H9 (cell line): ENCODE measurements around the gene SLC17A6. TPM values are rescaled to one million over a fixed set of nuclear protein-coding genes. Genes with fewer than 3 reads are reported as not detected.
A peak's percentile ranks its signal among the peaks of the same experiment; 100 is the strongest.

Source experiments
- DNase-seq: peaks from one replicate; pipeline ENCODE4 v3.0.0-alpha.2; 2017
- H2AFZ ChIP-seq: one replicate; pipeline ENCODE4 v1.6.1; 2013; ENCODE audit warnings: mild to moderate bottlenecking, low read length, control low read depth, moderate library complexity
- H2AK5ac ChIP-seq: 2 replicates; pipeline ENCODE4 v1.6.1; 2013; ENCODE audit warnings: low read length, control low read depth, mixed read lengths; ENCODE audit not compliant: insufficient read length
- H2BK120ac ChIP-seq: one replicate; pipeline ENCODE4 v1.6.1; 2013; ENCODE audit warnings: low read depth, mild to moderate bottlenecking, low read length, control low read depth, inconsistent platforms; ENCODE audit not compliant: poor library complexity, severe bottlenecking
- H2BK12ac ChIP-seq: 2 replicates; pipeline ENCODE4 v1.6.1; 2013; ENCODE audit warnings: low read length, control low read depth, mixed read lengths, low read depth; ENCODE audit not compliant: insufficient read length
- H2BK15ac ChIP-seq: 2 replicates; pipeline ENCODE4 v1.6.1; 2013; ENCODE audit warnings: low read depth, low read length, control low read depth
- H2BK20ac ChIP-seq: one replicate; pipeline ENCODE4 v1.6.1; 2013; ENCODE audit warnings: low read depth, mild to moderate bottlenecking, low read length, control low read depth, inconsistent platforms; ENCODE audit not compliant: poor library complexity, severe bottlenecking
- H2BK5ac ChIP-seq: 2 replicates; pipeline ENCODE4 v1.6.1; 2013; ENCODE audit warnings: low read length, control low read depth, mixed read lengths; ENCODE audit not compliant: insufficient read length
- H3K14ac ChIP-seq: 2 replicates; pipeline ENCODE4 v1.6.1; 2013; ENCODE audit warnings: low read length, control low read depth; ENCODE audit not compliant: insufficient read depth
- H3K18ac ChIP-seq: 2 replicates; pipeline ENCODE4 v1.6.1; 2013; ENCODE audit warnings: low read depth, mild to moderate bottlenecking, mixed read lengths, low read length, control low read depth; ENCODE audit not compliant: insufficient read length
- H3K23ac ChIP-seq: 2 replicates; pipeline ENCODE4 v1.6.1; 2013; ENCODE audit warnings: low read length, control low read depth, mixed read lengths, low read depth; ENCODE audit not compliant: insufficient read length
- H3K23me2 ChIP-seq: 2 replicates; pipeline ENCODE4 v1.6.1; 2013; ENCODE audit warnings: low read depth, mild to moderate bottlenecking, mixed read lengths, low read length, control low read depth; ENCODE audit not compliant: insufficient read length, poor library complexity, severe bottlenecking
- H3K27ac ChIP-seq: 2 replicates; pipeline ENCODE4 v1.5.1; 2013; ENCODE audit warnings: low read length, control low read depth, mixed read lengths, low read depth; ENCODE audit not compliant: insufficient read length
- H3K27me3 ChIP-seq: 2 replicates; pipeline ENCODE4 v1.6.1; 2013; ENCODE audit warnings: low read length, control low read depth, inconsistent platforms; ENCODE audit not compliant: insufficient read depth
- H3K4ac ChIP-seq: 2 replicates; pipeline ENCODE4 v1.6.1; 2013; ENCODE audit warnings: low read depth, mild to moderate bottlenecking, control low read depth, inconsistent platforms, low read length, moderate library complexity
- H3K4me1 ChIP-seq: 2 replicates; pipeline ENCODE4 v1.6.1; 2013; ENCODE audit warnings: low read length, control low read depth, inconsistent platforms; ENCODE audit not compliant: insufficient read depth
- H3K4me2 ChIP-seq: 2 replicates; pipeline ENCODE4 v1.6.1; 2013; ENCODE audit warnings: low read length, control low read depth, mixed read lengths; ENCODE audit not compliant: insufficient read length, insufficient read depth
- H3K56ac ChIP-seq: 2 replicates; pipeline ENCODE4 v1.6.1; 2013; ENCODE audit warnings: low read depth, mild to moderate bottlenecking, mixed read lengths, low read length, control low read depth; ENCODE audit not compliant: insufficient read length
- H3K79me1 ChIP-seq: 2 replicates; pipeline ENCODE4 v1.6.1; 2013; ENCODE audit warnings: low read depth, mild to moderate bottlenecking, moderate library complexity, low read length, control low read depth, inconsistent platforms; ENCODE audit not compliant: insufficient read depth, poor library complexity, severe bottlenecking
- H3K79me2 ChIP-seq: 2 replicates; pipeline ENCODE4 v1.6.1; 2013; ENCODE audit warnings: low read length, control low read depth, inconsistent platforms; ENCODE audit not compliant: insufficient read depth
- H3K9ac ChIP-seq: 2 replicates; pipeline ENCODE4 v1.6.1; 2013; ENCODE audit warnings: low read length, control low read depth, mixed read lengths; ENCODE audit not compliant: insufficient read length; ENCODE audit errors: extremely low read depth
- H3K9me3 ChIP-seq: one replicate; pipeline ENCODE4 v1.6.1; 2013; ENCODE audit warnings: low read depth, low read length, inconsistent platforms; ENCODE audit not compliant: control insufficient read depth
- H3T11ph ChIP-seq: one replicate; pipeline ENCODE4 v1.6.1; 2013; ENCODE audit warnings: mild to moderate bottlenecking, low read length, control low read depth, inconsistent platforms
- H4K20me1 ChIP-seq: one replicate; pipeline ENCODE4 v1.6.1; 2013; ENCODE audit not compliant: control insufficient read depth, insufficient read length, insufficient read depth
- H4K5ac ChIP-seq: 2 replicates; pipeline ENCODE4 v1.6.1; 2013; ENCODE audit warnings: low read depth, mild to moderate bottlenecking, mixed read lengths, low read length, control low read depth; ENCODE audit not compliant: insufficient read length
- H4K8ac ChIP-seq: replicated peaks from 2 replicates; pipeline ENCODE4 v1.6.1; 2013; ENCODE audit warnings: low read length, control low read depth, mixed read lengths, low read depth; ENCODE audit not compliant: insufficient read length
- H4K91ac ChIP-seq: 2 replicates; pipeline ENCODE4 v1.6.1; 2013; ENCODE audit warnings: low read depth, mild to moderate bottlenecking, moderate library complexity, mixed read lengths, low read length, control low read depth; ENCODE audit not compliant: insufficient read length
- H3K27ac Mint-ChIP-seq, 3 experiments: 2 replicates in 2 of 3; 3 replicates in 1 of 3; pipeline ENCODE4 v1.8.0; 2020 to 2021; ENCODE audit warnings: mixed read lengths in 3 of 3, mild to moderate bottlenecking in 1 of 3, moderate library complexity in 1 of 3
- H3K27me3 Mint-ChIP-seq: 2 replicates; pipeline ENCODE4 v1.8.0; 2021; ENCODE audit warnings: low read depth, mild to moderate bottlenecking, moderate library complexity, mixed read lengths
- H3K36me3 Mint-ChIP-seq, 3 experiments: 2 replicates in 2 of 3; 3 replicates in 1 of 3; pipeline ENCODE4 v1.8.0; 2020 to 2021; ENCODE audit warnings: low read depth in 3 of 3, mixed read lengths in 3 of 3; ENCODE audit not compliant: insufficient read depth in 1 of 3
- H3K4me1 Mint-ChIP-seq, 2 experiments: 2 replicates each; pipeline ENCODE4 v1.8.0; 2020; ENCODE audit warnings: mixed read lengths in 2 of 2
- H3K4me3 Mint-ChIP-seq, 2 experiments: 2 replicates in 1 of 2; 3 replicates in 1 of 2; pipeline ENCODE4 v1.8.0; 2020 to 2021; ENCODE audit warnings: mild to moderate bottlenecking in 2 of 2, mixed read lengths in 2 of 2, moderate library complexity in 1 of 2
- H3K9me3 Mint-ChIP-seq, 2 experiments: 2 replicates in 1 of 2; 3 replicates in 1 of 2; pipeline ENCODE4 v1.8.0; 2020; ENCODE audit warnings: mild to moderate bottlenecking in 2 of 2, mixed read lengths in 2 of 2, moderate library complexity in 1 of 2
- WGBS: extraction: QIAGEN DNeasy Blood & Tissue Kit; methylation state at CpG from one replicate; pipeline ENCODE4 v1.1.7; 2013; ENCODE audit warnings: missing lambda C conversion rate, low lambda C conversion rate, mixed read lengths; ENCODE audit not compliant: insufficient read length; ENCODE audit errors: extremely low coverage; 5-methylcytosine and 5-hydroxymethylcytosine counted together
- total RNA-seq: library from RNA; stranded (reverse); gene quantifications from 2 replicates; pipeline ENCODE4 v1.2.1, GENCODE V29; 2021
- TF ChIP-seq, protein P1 (sequence below): fragments of 200-600 bp; sonication (generic); conservative IDR thresholded peaks from 3 replicates; pipeline ENCODE4 v1.8.0; 2021; ENCODE audit warnings: antibody characterized with exemption, mild to moderate bottlenecking

Gene SLC17A6
- total RNA-seq, 1 experiment from 2014 or later = not detected

DNA sequence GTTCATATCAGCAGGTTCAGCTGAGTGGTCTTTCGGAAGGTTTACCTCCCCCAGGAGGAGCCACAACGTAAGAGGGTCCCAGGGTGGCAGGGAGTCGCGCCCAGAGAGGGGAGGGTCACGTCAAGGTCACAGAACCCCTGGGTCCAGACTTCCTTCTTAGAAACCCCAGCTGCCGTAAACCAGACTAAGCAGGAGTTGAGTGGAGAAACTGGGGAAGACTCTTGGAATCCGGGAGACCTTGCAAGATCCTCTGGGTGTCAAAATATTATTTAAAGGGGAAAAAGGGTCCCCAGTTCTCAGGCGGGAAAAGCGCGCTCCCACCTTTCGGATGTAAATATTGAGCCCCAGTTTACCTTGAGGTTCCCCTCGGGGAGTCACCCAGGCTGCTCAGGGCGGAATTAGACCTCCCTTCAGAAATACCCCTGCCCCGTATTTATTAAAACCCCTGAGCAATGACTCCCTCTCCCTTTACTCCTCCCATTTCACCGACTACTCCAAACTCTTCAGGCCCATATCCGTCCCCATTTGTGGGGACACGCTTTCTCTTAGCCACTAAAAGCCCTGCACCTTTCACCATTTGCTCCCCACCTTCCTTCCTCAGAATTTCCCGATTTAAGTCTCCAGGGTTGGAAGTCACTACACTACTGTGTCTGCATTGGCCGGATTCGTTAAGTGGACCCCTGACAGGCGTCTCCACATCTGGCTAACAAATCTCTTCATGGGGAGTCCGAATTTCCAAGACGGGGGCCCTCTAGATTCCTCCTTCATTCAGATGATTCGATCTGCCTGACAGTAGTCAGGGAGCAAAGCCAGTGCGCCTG is 4.2 kb downstream of the SLC17A6 start:
- H3K4me2 ChIP-seq = peak overlapping the region; percentile 74
- H3K4me3 Mint-ChIP-seq = peak overlapping the region; percentile 65 to 83
- H3K23me2 ChIP-seq = peaks cover 28% of the 10 kb centered on the region
- no peaks in the 10 kb centered on the region for H3K9me3 ChIP-seq
- H3K27ac Mint-ChIP-seq = peak overlapping the region in 1 of 3 experiments; percentile 38; a peak in 2 of 7 replicates
- no peak overlapping the region for H4K91ac ChIP-seq
- peaks cover 17% of the 10 kb centered on the region; the same call in 1 of the 2 replicates for H3K27me3 ChIP-seq
- DNase-seq = no peak
- peaks cover 60 to 70% of the 10 kb centered on the region in 2 experiments for H3K4me1 Mint-ChIP-seq
- no peak overlapping the region for H3T11ph ChIP-seq
- no peak overlapping the region for H2BK15ac ChIP-seq
- H3K36me3 Mint-ChIP-seq = no peaks in the 10 kb centered on the region; a peak in 3 of 7 replicates
- no peak overlapping the region for H3K23ac ChIP-seq
- no peak overlapping the region for H2BK12ac ChIP-seq
- H4K8ac ChIP-seq = no peak overlapping the region
- H2BK20ac ChIP-seq = no peak overlapping the region
- H3K56ac ChIP-seq = no peak overlapping the region
- H2AK5ac ChIP-seq = no peak overlapping the region
- H3K4ac ChIP-seq = no peak overlapping the region
- H4K5ac ChIP-seq = no peak overlapping the region
- TF ChIP-seq, protein P1, sequence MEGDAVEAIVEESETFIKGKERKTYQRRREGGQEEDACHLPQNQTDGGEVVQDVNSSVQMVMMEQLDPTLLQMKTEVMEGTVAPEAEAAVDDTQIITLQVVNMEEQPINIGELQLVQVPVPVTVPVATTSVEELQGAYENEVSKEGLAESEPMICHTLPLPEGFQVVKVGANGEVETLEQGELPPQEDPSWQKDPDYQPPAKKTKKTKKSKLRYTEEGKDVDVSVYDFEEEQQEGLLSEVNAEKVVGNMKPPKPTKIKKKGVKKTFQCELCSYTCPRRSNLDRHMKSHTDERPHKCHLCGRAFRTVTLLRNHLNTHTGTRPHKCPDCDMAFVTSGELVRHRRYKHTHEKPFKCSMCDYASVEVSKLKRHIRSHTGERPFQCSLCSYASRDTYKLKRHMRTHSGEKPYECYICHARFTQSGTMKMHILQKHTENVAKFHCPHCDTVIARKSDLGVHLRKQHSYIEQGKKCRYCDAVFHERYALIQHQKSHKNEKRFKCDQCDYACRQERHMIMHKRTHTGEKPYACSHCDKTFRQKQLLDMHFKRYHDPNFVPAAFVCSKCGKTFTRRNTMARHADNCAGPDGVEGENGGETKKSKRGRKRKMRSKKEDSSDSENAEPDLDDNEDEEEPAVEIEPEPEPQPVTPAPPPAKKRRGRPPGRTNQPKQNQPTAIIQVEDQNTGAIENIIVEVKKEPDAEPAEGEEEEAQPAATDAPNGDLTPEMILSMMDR = no peak
- no peak overlapping the region for H3K27ac ChIP-seq
- no peak overlapping the region for H2AFZ ChIP-seq
- H3K14ac ChIP-seq = no peak overlapping the region
- no peak overlapping the region for H2BK5ac ChIP-seq
- H2BK120ac ChIP-seq = no peak overlapping the region
- H3K9ac ChIP-seq = no peak overlapping the region
- H3K79me2 ChIP-seq = no peaks in the 10 kb centered on the region
- H3K4me1 ChIP-seq = no peaks in the 10 kb centered on the region; the same call in 1 of the 2 replicates
- no peaks in the 10 kb centered on the region; a peak in 1 of 5 replicates for H3K9me3 Mint-ChIP-seq
- H3K79me1 ChIP-seq = no peaks in the 10 kb centered on the region
- H4K20me1 ChIP-seq = no peaks in the 10 kb centered on the region
- H3K27me3 Mint-ChIP-seq = peaks cover 83% of the 10 kb centered on the region
- no CpG with 5 or more reads among the region's 25 CpGs for WGBS
- no peak overlapping the region for H3K18ac ChIP-seq
